Esophagus muscularis mucosa (tissue), 3 donors: ENCODE data around the gene KIF17.

Experiments used
- POLR2A ChIP-seq: fragments of 450-650 bp; IDR thresholded peaks from one replicate; pipeline ENCODE4 v1.6.1; 2017; ENCODE audit warnings: antibody characterized with exemption, moderate library complexity, mild to moderate bottlenecking, low read depth
- TF ChIP-seq, protein P1 (sequence below), 3 experiments: fragments of 200-600 bp in 2 of 3; fragments of 450-650 bp in 1 of 3; sonication (generic) in 2 of 3; IDR thresholded peaks; one replicate each; pipeline ENCODE4 v1.5.1; 2017 to 2019; ENCODE audit warnings: antibody characterized with exemption in 3 of 3, mild to moderate bottlenecking in 2 of 3, moderate library complexity in 1 of 3

DNA sequence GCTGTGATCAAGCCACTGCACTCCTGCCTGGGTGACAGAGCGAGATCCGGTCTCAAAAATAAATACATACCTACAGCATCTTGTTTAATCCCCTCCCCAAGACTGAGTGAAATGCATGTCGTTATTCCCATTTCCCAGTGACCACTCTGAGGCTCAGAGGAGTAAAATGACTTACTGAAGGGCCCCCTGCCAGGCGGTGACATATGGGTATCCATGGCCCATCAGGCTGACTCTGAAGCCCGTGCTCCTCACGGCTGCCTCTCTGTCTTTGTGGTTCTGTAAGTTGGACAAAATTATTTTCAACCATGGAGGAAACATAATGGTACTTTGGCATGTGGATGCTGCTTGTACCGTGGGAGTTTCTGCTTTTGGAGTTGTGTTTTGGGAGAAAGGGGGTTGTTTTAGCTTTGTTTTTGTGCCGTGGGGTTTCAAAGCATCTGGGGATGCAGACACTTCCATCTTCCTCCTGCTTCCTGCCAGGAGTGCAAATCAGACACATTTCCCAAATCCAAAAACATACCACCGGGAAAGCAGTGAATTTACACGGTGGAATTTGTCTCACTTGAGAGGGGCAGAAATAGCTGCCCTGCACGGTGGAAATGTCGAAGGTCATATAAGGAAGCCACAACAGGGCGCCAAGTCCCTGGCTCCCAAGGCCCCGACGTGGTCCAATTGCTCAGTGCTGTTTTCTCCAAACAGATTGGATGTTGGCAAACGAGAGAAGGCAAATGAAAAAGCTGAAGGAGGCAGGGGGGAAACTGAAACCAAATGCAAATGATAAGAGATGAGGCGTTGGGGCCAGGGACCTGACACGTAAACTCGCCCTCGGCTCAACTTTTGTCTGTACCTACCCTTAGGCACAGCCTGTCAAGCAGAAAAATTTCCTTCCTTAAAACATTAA lies 101.6 kb downstream of the KIF17 start:
- TF ChIP-seq POLR2A, result no peak
- TF ChIP-seq, protein P1, sequence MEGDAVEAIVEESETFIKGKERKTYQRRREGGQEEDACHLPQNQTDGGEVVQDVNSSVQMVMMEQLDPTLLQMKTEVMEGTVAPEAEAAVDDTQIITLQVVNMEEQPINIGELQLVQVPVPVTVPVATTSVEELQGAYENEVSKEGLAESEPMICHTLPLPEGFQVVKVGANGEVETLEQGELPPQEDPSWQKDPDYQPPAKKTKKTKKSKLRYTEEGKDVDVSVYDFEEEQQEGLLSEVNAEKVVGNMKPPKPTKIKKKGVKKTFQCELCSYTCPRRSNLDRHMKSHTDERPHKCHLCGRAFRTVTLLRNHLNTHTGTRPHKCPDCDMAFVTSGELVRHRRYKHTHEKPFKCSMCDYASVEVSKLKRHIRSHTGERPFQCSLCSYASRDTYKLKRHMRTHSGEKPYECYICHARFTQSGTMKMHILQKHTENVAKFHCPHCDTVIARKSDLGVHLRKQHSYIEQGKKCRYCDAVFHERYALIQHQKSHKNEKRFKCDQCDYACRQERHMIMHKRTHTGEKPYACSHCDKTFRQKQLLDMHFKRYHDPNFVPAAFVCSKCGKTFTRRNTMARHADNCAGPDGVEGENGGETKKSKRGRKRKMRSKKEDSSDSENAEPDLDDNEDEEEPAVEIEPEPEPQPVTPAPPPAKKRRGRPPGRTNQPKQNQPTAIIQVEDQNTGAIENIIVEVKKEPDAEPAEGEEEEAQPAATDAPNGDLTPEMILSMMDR (IDR thresholded peaks at IDR 0.05), result no peak
